Nephron progenitor cell (in vitro differentiated cells): Measurements from ENCODE around the gene ZNF787.
A peak's percentile ranks its signal among the peaks of the same experiment; 100 is the strongest.

Source experiments
- DNase-seq: peaks from one replicate; pipeline ENCODE4 v3.0.0; 2021
- H3K27ac Mint-ChIP-seq: 2 replicates; pipeline ENCODE4 v1.8.0; 2021; ENCODE audit warnings: mild to moderate bottlenecking, moderate library complexity, mixed read lengths
- H3K27me3 Mint-ChIP-seq: 2 replicates; pipeline ENCODE4 v1.8.0; 2021; ENCODE audit warnings: mild to moderate bottlenecking, low read depth, mixed read lengths; ENCODE audit not compliant: poor library complexity
- H3K36me3 Mint-ChIP-seq: 2 replicates; pipeline ENCODE4 v1.8.0; 2021; ENCODE audit warnings: low read depth, mixed read lengths
- H3K4me1 Mint-ChIP-seq: 2 replicates; pipeline ENCODE4 v1.8.0; 2021; ENCODE audit warnings: mixed read lengths
- H3K4me3 Mint-ChIP-seq: 2 replicates; pipeline ENCODE4 v1.8.0; 2021; ENCODE audit warnings: mild to moderate bottlenecking, moderate library complexity, mixed read lengths
- H3K9me3 Mint-ChIP-seq: 2 replicates; pipeline ENCODE4 v1.8.0; 2021; ENCODE audit warnings: mild to moderate bottlenecking, moderate library complexity, mixed read lengths
- TF ChIP-seq, protein P1 (sequence below): fragments of 200-600 bp; sonication (generic); IDR thresholded peaks from 2 replicates; pipeline ENCODE4 v1.5.0; 2021; ENCODE audit warnings: antibody characterized with exemption

Gene ZNF787

DNA sequence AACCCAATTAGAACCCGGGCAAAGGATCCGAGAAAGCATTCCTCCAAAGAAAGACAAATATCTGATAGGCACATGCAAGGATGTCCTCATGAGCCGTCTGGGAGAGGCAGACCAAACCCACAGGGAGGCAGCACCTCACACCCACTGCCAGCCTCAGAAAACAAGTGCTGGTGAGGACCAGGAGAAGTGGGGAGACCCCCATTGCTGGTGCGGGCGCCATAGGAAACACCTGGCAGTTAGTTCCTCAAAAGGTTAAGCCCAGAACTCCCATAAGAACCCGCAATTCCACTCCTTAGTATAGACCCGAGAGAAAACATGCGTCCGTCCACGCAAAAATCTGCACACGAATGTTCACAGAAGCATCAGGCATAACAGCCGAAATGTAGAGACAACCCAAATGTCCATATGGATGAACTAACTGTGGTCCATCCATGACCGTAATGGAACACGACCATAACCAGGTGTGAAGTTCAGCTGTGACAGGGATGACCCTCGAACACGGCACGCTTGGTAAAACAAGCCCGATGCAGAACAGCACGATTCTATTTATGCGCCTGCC lies 7.9 kb downstream of the ZNF787 start:
- H3K4me3 Mint-ChIP-seq, result no peak overlapping the region
- no peak for DNase-seq
- TF ChIP-seq, protein P1, sequence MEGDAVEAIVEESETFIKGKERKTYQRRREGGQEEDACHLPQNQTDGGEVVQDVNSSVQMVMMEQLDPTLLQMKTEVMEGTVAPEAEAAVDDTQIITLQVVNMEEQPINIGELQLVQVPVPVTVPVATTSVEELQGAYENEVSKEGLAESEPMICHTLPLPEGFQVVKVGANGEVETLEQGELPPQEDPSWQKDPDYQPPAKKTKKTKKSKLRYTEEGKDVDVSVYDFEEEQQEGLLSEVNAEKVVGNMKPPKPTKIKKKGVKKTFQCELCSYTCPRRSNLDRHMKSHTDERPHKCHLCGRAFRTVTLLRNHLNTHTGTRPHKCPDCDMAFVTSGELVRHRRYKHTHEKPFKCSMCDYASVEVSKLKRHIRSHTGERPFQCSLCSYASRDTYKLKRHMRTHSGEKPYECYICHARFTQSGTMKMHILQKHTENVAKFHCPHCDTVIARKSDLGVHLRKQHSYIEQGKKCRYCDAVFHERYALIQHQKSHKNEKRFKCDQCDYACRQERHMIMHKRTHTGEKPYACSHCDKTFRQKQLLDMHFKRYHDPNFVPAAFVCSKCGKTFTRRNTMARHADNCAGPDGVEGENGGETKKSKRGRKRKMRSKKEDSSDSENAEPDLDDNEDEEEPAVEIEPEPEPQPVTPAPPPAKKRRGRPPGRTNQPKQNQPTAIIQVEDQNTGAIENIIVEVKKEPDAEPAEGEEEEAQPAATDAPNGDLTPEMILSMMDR, result no peak
- H3K36me3 Mint-ChIP-seq, result peaks cover 6% of the 10 kb centered on the region
- no peaks in the 10 kb centered on the region for H3K9me3 Mint-ChIP-seq
- H3K4me1 Mint-ChIP-seq, result peaks cover 71% of the 10 kb centered on the region
- H3K27ac Mint-ChIP-seq, result peak overlapping the region; percentile 95
- H3K27me3 Mint-ChIP-seq, result no peaks in the 10 kb centered on the region

DNA sequence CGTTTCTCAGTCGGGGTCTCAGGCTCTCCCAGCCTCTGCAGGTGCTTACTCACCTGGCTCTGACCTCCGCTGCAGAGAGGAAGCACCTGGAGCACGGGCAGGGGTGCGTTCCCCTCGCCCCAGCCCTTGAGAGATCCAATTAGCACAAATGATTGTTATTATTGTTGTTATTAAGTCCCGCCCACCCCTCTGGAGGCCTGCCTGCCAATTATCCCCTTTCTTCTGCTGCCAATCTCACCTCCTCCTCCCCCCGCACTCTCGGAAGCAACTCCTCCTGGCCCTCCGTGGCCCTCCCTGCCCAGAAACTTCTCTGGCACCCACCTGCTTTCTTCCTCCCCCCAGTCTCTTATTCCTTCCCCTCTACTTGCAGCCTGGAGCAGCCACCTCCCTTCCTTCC lies 8.8 kb downstream of the ZNF787 start:
- Mint-ChIP-seq H3K9me3 (no peaks in the 10 kb centered on the region), H3K4me3 (peak overlapping the region; percentile 13), H3K27me3 (no peaks in the 10 kb centered on the region), H3K4me1 (peaks cover 72% of the 10 kb centered on the region), H3K27ac (peak overlapping the region; percentile 91), H3K36me3 (peaks cover 7% of the 10 kb centered on the region)
- no peak for DNase-seq
- TF ChIP-seq, protein P1, result no peak

DNA sequence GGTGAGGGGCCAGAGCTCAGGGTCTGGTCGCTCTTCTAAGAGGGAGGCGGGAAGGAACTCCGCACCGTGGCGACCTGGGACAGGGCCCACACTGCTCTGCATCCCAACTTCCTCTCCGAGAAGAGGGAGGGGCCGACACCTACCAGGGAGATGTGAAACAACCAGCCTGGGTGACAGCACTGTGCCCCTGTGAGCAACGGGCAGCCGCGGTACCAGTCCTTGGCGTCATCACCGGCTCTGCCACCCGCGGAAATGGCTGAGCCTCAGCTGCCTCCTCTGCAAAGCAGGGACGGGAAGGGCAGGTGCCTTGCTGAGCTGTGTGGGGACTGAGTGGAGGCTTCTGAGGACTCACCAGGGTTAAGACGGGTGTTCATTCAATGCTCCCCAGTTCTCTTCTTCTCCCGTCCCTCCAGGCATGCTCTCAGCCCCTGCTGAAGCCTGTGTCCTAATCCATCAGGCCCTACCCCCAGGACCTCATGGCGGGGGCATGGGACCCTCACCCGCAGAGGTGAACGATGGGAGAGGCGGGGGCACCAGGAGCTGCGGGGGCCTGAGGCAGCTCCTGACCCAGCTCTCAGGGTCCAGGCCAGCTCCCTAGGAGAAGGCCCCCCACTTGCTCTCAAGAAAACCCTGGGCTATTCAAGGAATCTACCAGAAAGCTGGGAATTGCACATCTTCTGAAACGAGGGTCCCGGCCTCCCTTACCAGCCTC lies 9.3 kb downstream of the ZNF787 start:
- no peak for DNase-seq
- H3K27ac Mint-ChIP-seq, result peak overlapping the region; percentile 91

DNA sequence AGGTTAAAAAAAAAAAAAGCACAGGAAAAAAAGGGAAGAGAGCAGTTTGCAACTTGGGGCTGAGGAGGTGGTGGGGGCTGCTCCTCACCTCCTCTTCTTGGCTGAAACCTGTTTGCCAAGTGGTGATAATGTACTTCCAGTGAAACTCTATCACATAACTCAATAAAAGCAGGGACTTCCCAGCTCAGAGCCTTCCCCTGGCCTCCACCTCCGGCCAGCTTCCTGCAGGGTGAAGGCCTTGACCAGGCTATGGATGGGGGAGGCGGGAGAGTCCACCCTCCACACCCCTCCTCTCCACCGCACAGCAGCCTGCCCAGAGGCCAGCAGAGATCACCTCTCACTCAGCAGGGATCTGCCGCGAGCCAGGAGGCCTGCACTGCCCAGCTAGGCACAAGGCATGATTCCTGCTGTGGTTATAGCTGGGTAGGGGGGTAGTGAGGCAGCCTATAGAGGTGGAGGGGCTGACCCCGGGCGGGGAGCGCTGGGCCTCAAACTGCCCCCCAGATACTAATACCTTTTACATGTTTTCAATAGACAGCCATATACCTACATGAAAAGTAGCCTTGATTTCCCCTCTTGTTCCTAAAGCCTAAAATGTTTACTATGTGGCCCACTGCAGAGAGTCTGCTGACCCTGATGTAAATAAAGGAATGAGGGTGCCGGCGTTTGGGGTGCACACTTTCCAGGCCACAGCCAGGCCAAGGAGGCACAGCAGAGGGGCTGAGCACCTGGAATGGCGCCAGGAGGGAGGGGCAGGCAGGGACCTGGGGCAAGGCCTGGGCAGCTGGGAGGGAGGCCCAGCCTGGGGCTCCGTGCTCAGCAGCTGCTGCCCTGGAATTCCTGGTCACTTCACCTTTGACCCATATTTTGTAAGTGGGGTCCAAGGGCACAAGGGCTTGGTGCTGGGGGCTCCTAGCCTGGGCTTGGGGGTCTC lies 10.3 kb downstream of the ZNF787 start:
- TF ChIP-seq, protein P1, result no peak
- H3K9me3 Mint-ChIP-seq, result no peaks in the 10 kb centered on the region
- no peaks in the 10 kb centered on the region for H3K27me3 Mint-ChIP-seq
- peak; percentile 57 for DNase-seq
- H3K4me1 Mint-ChIP-seq, result peaks cover 82% of the 10 kb centered on the region
- H3K4me3 Mint-ChIP-seq, result peak overlapping the region; percentile 53
- H3K36me3 Mint-ChIP-seq, result peaks cover 14% of the 10 kb centered on the region
- peak overlapping the region; percentile 88 for H3K27ac Mint-ChIP-seq

More for the DNA sequence above, 9.3 kb downstream of the ZNF787 start:
- TF ChIP-seq, protein P1, result no peak
- peaks cover 10% of the 10 kb centered on the region for H3K36me3 Mint-ChIP-seq
- no peaks in the 10 kb centered on the region for H3K27me3 Mint-ChIP-seq
- no peak overlapping the region for H3K4me3 Mint-ChIP-seq
- no peaks in the 10 kb centered on the region for H3K9me3 Mint-ChIP-seq
- peaks cover 76% of the 10 kb centered on the region for H3K4me1 Mint-ChIP-seq

DNA sequence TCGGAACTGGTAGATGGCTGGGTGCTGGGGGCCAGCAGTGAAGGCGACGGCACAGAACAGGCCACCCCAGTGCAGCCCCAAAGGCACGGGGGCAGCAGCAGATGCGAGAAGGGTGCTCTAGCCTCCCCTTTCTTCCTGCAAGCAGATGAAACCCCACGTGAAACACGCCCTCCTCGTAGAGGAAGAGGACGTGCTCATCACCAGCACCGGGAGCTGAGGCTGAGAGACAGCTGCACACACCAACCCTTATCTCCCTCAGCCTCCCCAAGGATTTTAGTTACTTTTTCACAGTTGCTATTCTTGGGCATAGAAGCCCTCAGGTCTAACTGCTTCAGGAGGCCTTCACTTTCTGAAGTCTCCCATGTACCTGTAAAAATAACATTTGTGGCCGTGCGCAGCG lies 11.9 kb downstream of the ZNF787 start:
- Mint-ChIP-seq H3K27me3 (no peaks in the 10 kb centered on the region), H3K27ac (no peak overlapping the region), H3K4me3 (no peak overlapping the region), H3K36me3 (peaks cover 18% of the 10 kb centered on the region), H3K9me3 (no peaks in the 10 kb centered on the region), H3K4me1 (peaks cover 79% of the 10 kb centered on the region)
- DNase-seq, result no peak
- TF ChIP-seq, protein P1, result no peak
